HL-60 (cell line): ENCODE data around the gene SLC11A2.

Source experiments
- REST ChIP-seq: IDR thresholded peaks from 2 replicates; pipeline ENCODE4 v1.6.1; 2012; ENCODE audit warnings: low read depth; ENCODE audit not compliant: insufficient replicate concordance
- SPI1 ChIP-seq: IDR thresholded peaks from 2 replicates; pipeline ENCODE4 v1.6.1; 2012; ENCODE audit warnings: low read depth, mild to moderate bottlenecking, borderline replicate concordance
- TF ChIP-seq, protein P1 (sequence below): IDR thresholded peaks from one replicate; pipeline ENCODE4 v1.5.1; 2011; ENCODE audit warnings: low read length, control low read depth, inconsistent platforms; ENCODE audit not compliant: insufficient read depth

GRCh38 chr12:50953047-50953446, 73.1 kb downstream of the SLC11A2 start:
- TF ChIP-seq, protein P1, sequence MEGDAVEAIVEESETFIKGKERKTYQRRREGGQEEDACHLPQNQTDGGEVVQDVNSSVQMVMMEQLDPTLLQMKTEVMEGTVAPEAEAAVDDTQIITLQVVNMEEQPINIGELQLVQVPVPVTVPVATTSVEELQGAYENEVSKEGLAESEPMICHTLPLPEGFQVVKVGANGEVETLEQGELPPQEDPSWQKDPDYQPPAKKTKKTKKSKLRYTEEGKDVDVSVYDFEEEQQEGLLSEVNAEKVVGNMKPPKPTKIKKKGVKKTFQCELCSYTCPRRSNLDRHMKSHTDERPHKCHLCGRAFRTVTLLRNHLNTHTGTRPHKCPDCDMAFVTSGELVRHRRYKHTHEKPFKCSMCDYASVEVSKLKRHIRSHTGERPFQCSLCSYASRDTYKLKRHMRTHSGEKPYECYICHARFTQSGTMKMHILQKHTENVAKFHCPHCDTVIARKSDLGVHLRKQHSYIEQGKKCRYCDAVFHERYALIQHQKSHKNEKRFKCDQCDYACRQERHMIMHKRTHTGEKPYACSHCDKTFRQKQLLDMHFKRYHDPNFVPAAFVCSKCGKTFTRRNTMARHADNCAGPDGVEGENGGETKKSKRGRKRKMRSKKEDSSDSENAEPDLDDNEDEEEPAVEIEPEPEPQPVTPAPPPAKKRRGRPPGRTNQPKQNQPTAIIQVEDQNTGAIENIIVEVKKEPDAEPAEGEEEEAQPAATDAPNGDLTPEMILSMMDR, result no peak
- TF ChIP-seq REST (no peak), SPI1 (no peak)
